GM12891 (cell line): ENCODE results near the gene KIF26A.

Experiments used
- POLR2A ChIP-seq: IDR thresholded peaks from 2 replicates; pipeline ENCODE4 v1.6.1; 2011; ENCODE audit warnings: low read depth, low read length, control low read depth
- POLR2AphosphoS5 ChIP-seq: IDR thresholded peaks from 2 replicates; pipeline ENCODE4 v1.6.1; 2011; ENCODE audit warnings: low read depth, low read length, control low read depth
- SPI1 ChIP-seq: IDR thresholded peaks from 2 replicates; pipeline ENCODE4 v1.6.1; 2011; ENCODE audit warnings: low read depth, low read length, control low read depth
- TAF1 ChIP-seq: IDR thresholded peaks from 2 replicates; pipeline ENCODE4 v1.6.1; 2011; ENCODE audit warnings: low read depth, low read length, control low read depth

GRCh38 chr14:104138718-104139459, 502 bp downstream of the KIF26A start:
- TF ChIP-seq TAF1 (no peak), POLR2A (no peak), POLR2AphosphoS5 (no peak), SPI1 (no peak)
